HepG2 (cell line): Measurements from ENCODE around the gene ZNF467. TPM values are rescaled to one million over a fixed set of nuclear protein-coding genes. Genes with fewer than 3 reads are reported as not detected.

Experiments used
- ATAC-seq: fragments of 200-7000 bp; cut with Tn5 transposase; 3 replicates; pipeline ENCODE4 v1.9.1; 2020; ENCODE audit warnings: mild to moderate bottlenecking, moderate library complexity
- BruUV-seq: library from RNA; stranded (reverse); fragments of 400-500 nt; replicated peaks from 2 replicates; lab custom pipeline; 2021; lab: Mats Ljungman, UMichigan
- CTCF ChIA-PET: fragments of 300-600 bp; formaldehyde crosslinking; extraction: SDS; loops from one replicate; lab custom pipeline; 2021; ENCODE audit warnings: low total read pairs, inconsistent platforms, low intra/inter-chr PET ratio; lab: Yijun Ruan, JAX
- POLR2A ChIA-PET: fragments of 350-600 bp; sonication (Branson Sonifier 250); formaldehyde crosslinking; loops from one replicate; lab custom pipeline; 2020; ENCODE audit warnings: antibody characterized with exemption, inconsistent platforms; lab: Yijun Ruan, JAX
- DNase-seq: peaks from one replicate; pipeline ENCODE4 v3.0.0-alpha.2; 2015; ENCODE audit warnings: low spot score
- FAIRE-seq: peaks from 3 replicates; lab custom pipeline; 2011; peaks lifted over from hg19 to GRCh38; lab: Jason Lieb, UNC
- H2AFZ ChIP-seq: one replicate; pipeline ENCODE4 v1.6.1; 2011; ENCODE audit warnings: low read length, inconsistent platforms
- H3K27ac ChIP-seq: fragments of 300-600 bp; 3 replicates; pipeline ENCODE4 v1.8.0; 2011; ENCODE audit warnings: mixed run types, mild to moderate bottlenecking, mixed read lengths, low read length, inconsistent platforms; ENCODE audit not compliant: insufficient read depth; ENCODE audit errors: extremely low read length
- H3K27me3 ChIP-seq, 2 experiments: fragments of 200-600 bp in 1 of 2; 2 replicates in 1 of 2; 3 replicates in 1 of 2; pipeline versions ENCODE4 v1.6.0 to v1.8.0; 2011; ENCODE audit warnings: low read length in 2 of 2, mild to moderate bottlenecking in 2 of 2, moderate library complexity in 2 of 2, inconsistent platforms in 1 of 2; ENCODE audit not compliant: insufficient read depth in 2 of 2, control insufficient read depth in 1 of 2
- H3K36me3 ChIP-seq, 2 experiments: fragments of 200-600 bp in 1 of 2; replicated peaks in 1 of 2; 2 replicates in 1 of 2; 3 replicates in 1 of 2; pipeline versions ENCODE4 v1.5.1 to v1.8.0; 2011; ENCODE audit warnings: low read length in 2 of 2, inconsistent platforms in 1 of 2; ENCODE audit not compliant: insufficient read depth in 2 of 2, control insufficient read depth in 1 of 2
- H3K4me1 ChIP-seq: 2 replicates; pipeline ENCODE4 v1.5.1; 2012; ENCODE audit warnings: low read length, inconsistent platforms; ENCODE audit not compliant: insufficient read depth
- H3K4me2 ChIP-seq: 2 replicates; pipeline ENCODE4 v1.6.0; 2011; ENCODE audit warnings: low read depth, low read length, inconsistent platforms
- H3K4me3 ChIP-seq, 3 experiments: fragments of 200-600 bp in 1 of 3; sonication (generic), shearing (Covaris generic) in 1 of 3; replicated peaks in 1 of 3; 2 replicates each; pipeline ENCODE4 v1.5.1; 2011 to 2016; ENCODE audit warnings: low read length in 3 of 3, inconsistent platforms in 2 of 3, low read depth in 2 of 3, mild to moderate bottlenecking in 2 of 3, control low read depth in 1 of 3, mixed read lengths in 1 of 3; ENCODE audit not compliant: insufficient read depth in 1 of 3
- H3K79me2 ChIP-seq: one replicate; pipeline ENCODE4 v1.6.1; 2011; ENCODE audit warnings: low read length, inconsistent platforms; ENCODE audit not compliant: insufficient read depth
- H3K9ac ChIP-seq: 2 replicates; pipeline ENCODE4 v1.6.0; 2011; ENCODE audit warnings: mild to moderate bottlenecking, low read depth, low read length, inconsistent platforms; ENCODE audit not compliant: insufficient read depth
- H3K9me3 ChIP-seq: 2 replicates; pipeline ENCODE4 v1.5.1; 2012; ENCODE audit warnings: mild to moderate bottlenecking, low read length
- H4K20me1 ChIP-seq: 2 replicates; pipeline ENCODE4 v1.6.0; 2011; ENCODE audit warnings: inconsistent platforms, mild to moderate bottlenecking, low read length, moderate library complexity; ENCODE audit not compliant: insufficient read depth
- FOXP4 ChIP-seq: sonication (generic); formaldehyde crosslinking; IDR thresholded peaks from 2 replicates; pipeline ENCODE4 v1.4.0; 2020; ENCODE audit warnings: missing genetic modification reagents
- KDM1A ChIP-seq: IDR thresholded peaks from 2 replicates; pipeline ENCODE4 v1.6.1; 2016; ENCODE audit warnings: missing compliant biosample characterization
- KDM3A ChIP-seq: IDR thresholded peaks from 2 replicates; pipeline ENCODE4 v1.6.1; 2018; ENCODE audit warnings: low read depth, missing compliant biosample characterization
- ZNF264 ChIP-seq: sonication (generic); formaldehyde crosslinking; IDR thresholded peaks from 2 replicates; pipeline ENCODE4 v1.4.0; 2020; ENCODE audit warnings: missing genetic modification reagents
- ZNF530 ChIP-seq: sonication (generic); formaldehyde crosslinking; IDR thresholded peaks from 2 replicates; pipeline ENCODE4 v1.5.0; 2020; ENCODE audit warnings: low read depth, mild to moderate bottlenecking, missing genetic modification reagents
- ZNF652 ChIP-seq: IDR thresholded peaks from 2 replicates; pipeline ENCODE4 v1.6.1; 2016; ENCODE audit warnings: low read depth, borderline replicate concordance
- WGBS: methylation state at CpG from one replicate; pipeline ENCODE4 v1.1.6; 2017; ENCODE audit warnings: low lambda C conversion rate; 5-methylcytosine and 5-hydroxymethylcytosine counted together
- in situ Hi-C: cut with HindIII; loops from 2 replicates; pipeline ENCODE4 v1.10.0; 2017; ENCODE audit warnings: low pct_unique_long_range_greater_than_20kb; ENCODE audit not compliant: extremely low pct_ligation_motif_present
- intact Hi-C: fragments of 100-400 bp; cut with micrococcal nuclease; formaldehyde crosslinking; loops from one replicate; pipeline ENCODE4 v1.10.0; 2022; ENCODE audit not compliant: unreplicated experiment
- polyA plus RNA-seq, 8 experiments: library from polyadenylated mRNA; depleted of rRNA in 3 of 8; stranded (reverse) in 7 of 8; unstranded in 1 of 8; fragments of >200 nt; fragmentation: Illumina TruSeq in 4 of 8; extraction: Trizol in 4 of 8; gene quantifications; 2 replicates each; pipeline versions ENCODE4 v1.2.1 to v1.2.3, GENCODE V29; 2011 to 2016; ENCODE audit warnings: low read depth in 4 of 8, missing spikeins in 1 of 8, mixed read lengths in 1 of 8; ENCODE audit not compliant: insufficient read depth in 1 of 8
- total RNA-seq, 5 experiments: library from RNA; depleted of rRNA; stranded (reverse); fragments of >200 nt; fragmentation: Illumina TruSeq; extraction: Trizol; gene quantifications; 2 replicates each; pipeline ENCODE4 v1.2.3, GENCODE V29; 2016; ENCODE audit warnings: low read depth in 1 of 5

The ZNF467 gene
- total and polyA plus RNA-seq, 2 of the 13 experiments (the other 11 are each of a cell fraction or from before 2014, with no cell fraction given), result 0.03 TPM; not detected in 1

DNA sequence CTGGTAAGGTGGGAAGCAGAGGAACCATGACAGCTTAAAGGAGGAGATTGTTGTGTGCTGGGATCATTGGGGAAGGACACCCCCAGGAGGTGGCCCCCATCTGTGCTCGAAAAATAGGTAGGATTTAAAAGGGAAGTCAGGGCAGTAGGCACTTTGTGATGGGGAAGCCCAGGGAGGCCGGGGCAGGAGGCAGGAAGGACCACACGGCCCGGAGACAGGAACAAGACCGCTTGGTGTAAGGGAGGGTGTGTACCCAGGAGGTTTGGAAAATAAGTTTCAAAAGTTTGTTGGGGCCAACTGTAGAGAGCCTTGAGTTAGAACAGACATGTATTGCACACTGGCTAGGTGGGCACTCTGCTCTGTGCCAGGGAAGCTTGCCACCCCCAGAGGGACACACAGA lies 20.7 kb downstream of the ZNF467 start:
- FAIRE-seq (no peak), ATAC-seq (no peak), DNase-seq (no peak)
- in situ Hi-C loops (loop anchor here (5.0 kb wide), 1 partner anchor 90 kb away; no protein-coding TSS in a partner anchor), intact Hi-C loops (loop anchor here (1.0 kb wide), 2 partner anchors 48 to 90 kb away; no protein-coding TSS in a partner anchor)
- no peak overlapping the region for H3K27ac ChIP-seq
- H3K36me3 ChIP-seq, result no peaks in the 10 kb centered on the region
- BruUV-seq, result no TSS peak
- 51% methylated on average over 5 of the region's 5 CpGs for WGBS
- no peak overlapping the region for H3K4me3 ChIP-seq
- H3K79me2 ChIP-seq, result no peaks in the 10 kb centered on the region
- no peaks in the 10 kb centered on the region for H3K9me3 ChIP-seq
- ChIA-PET CTCF (no interaction called here), POLR2A (no interaction called here)
- peaks cover 8% of the 10 kb centered on the region for H3K4me1 ChIP-seq
- no peaks in the 10 kb centered on the region for H4K20me1 ChIP-seq
- H3K27me3 ChIP-seq, result peaks cover 2 to 10% of the 10 kb centered on the region in 2 experiments; a peak in 2 of 5 replicates
- no peak overlapping the region for H3K4me2 ChIP-seq
- H2AFZ ChIP-seq, result no peak overlapping the region
- TF ChIP-seq ZNF264 (CRISPR knock-in tag), result no peak
- no peak for TF ChIP-seq KDM3A
- no peak for TF ChIP-seq ZNF530 (CRISPR knock-in tag)
- no peak for TF ChIP-seq FOXP4 (CRISPR knock-in tag)
- no peak for TF ChIP-seq ZNF652
- TF ChIP-seq KDM1A (CRISPR knock-in tag), result no peak
- TF ChIP-seq, all 625 proteins: peak for 0
- H3K9ac ChIP-seq, result no peak overlapping the region
